GM21526 (cell line): ENCODE results near the gene PMM2.
"Not testable (repeated sequence)": the region's sequence is repeated elsewhere in the genome, so short reads cannot be mapped to it uniquely, and the experiment has no call there.

ENCODE experiments used
- ATAC-seq: cut with Tn5 transposase; IDR thresholded peaks from one replicate; pipeline ENCODE4 v1.9.1; 2021; ENCODE audit warnings: moderate library complexity; ENCODE audit not compliant: unreplicated experiment, low FRiP score

The PMM2 gene

DNA sequence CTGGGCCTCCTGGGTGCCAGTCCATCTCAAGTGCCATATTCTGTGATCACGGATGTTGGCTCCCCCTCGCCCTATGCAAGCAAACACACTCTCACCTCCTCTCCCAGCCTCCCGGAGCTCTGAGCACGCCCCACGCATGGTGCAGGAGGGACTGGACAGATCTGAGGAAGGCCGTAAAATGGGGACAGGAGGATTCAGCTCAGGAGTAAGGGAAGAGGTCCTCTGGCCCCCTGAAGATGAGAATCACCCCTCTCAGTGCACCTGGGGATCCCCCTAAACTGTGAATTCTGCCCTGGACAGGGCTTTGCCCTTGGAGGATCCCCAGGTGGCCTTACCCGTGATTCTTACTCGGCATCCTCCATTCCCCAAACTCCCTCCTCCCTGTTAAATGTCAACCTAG is 15.8 kb upstream of the PMM2 start:
- no peak for ATAC-seq

DNA sequence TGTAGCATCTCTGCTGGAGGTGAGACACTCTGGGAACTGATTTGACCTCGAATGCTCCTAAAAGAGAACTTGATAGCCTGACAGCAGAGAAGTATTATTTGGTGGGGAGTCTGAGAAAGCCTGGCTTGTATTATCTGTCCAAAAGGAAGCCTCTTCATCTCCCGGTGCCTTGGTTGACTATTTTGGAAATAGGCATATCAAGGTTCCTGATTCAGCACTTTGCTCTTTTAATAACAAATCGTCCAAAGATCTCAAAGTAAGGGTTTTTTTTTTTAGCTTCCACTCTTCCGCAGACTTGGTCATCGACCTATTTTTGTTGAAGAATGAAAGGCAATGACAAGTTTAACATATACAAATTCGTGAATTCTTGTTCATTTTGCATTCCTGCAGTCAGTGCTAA is 15.0 kb upstream of the PMM2 start:
- no peak for ATAC-seq

DNA sequence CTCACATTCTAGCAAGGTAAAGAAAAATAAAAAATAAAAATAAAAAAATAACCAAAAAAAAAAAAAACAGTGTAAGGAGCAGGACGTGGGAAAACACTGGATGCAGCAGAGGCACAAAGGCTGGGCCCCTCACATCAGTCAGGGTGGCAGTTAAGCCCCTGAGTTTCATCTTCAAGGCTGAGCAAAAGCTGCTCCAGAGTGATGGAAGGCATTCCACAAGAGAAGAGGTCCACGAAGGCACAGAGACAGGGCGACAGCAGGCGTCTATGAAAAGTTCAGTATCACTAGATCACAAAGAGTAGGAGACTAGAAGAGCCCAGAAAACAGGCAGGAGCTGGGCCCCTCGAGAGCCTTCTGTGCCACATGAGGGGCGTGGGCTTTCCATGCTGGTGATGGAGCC is 12.2 kb upstream of the PMM2 start:
- no peak for ATAC-seq

DNA sequence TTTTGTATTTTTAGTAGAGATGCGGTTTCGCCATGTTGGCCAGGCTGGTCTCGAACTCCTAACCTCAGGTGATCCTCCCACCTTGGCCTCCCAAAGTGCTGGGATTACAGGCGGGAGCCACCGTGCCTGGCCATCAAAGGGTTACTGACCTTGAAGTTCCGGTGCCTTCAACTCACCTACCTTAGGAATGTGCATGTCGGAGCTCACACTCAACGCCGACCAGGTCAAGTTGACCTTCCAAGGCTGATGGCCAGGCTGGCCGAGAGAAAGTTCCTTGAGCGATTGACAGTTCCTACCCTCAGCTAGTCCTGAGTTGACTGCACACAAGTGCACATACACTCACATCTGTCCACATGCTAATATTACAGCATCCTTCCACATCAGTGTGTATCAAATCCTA is 11.3 kb upstream of the PMM2 start:
- not testable (repeated sequence) for ATAC-seq

DNA sequence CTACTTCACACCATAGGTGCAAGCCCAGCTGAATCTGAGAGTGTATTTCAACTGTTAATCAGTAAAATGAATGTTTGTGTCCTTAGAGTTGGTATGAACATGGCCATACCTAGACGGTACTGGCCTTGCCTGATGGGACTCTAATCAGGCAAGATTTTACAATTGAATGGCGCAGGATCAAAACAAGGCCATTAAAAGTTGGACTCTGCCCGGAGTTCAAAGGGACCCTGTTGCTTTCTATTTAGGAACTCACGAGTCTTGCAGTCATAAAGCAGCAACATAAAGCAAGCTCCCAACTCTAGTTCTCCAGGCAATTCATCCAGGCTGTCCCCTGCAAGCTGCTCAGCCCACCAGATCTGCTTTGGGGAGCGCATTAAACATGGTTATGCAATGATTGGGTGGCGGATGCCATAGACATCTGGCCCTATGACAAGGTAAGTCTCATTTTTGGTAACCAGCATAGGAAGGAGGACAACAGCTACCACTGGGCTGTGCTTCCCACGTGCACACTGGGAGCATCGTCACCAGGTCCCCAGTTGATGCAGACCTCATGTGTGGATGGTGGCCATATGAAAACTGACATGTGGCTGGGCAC is 9.0 kb upstream of the PMM2 start:
- ATAC-seq: no peak

DNA sequence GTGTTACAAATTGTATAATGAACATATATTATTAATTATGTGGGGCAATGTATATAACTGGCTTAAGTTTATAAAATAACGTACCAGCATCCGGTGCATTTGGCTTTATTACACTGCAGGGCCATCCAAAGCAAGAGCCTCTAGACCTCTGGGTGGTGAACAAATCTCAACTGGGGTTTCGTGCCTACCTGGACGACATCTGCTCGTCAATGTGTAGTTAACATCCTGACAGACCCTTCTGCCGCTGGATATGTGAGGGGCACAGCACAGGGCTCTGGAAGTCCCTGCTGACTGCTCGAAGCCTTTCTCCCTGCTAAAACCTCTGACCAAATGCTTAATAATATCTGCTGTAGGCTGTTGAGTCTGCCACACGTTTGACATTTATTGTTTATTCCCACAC is 2.5 kb upstream of the PMM2 start:
- ATAC-seq: no peak

DNA sequence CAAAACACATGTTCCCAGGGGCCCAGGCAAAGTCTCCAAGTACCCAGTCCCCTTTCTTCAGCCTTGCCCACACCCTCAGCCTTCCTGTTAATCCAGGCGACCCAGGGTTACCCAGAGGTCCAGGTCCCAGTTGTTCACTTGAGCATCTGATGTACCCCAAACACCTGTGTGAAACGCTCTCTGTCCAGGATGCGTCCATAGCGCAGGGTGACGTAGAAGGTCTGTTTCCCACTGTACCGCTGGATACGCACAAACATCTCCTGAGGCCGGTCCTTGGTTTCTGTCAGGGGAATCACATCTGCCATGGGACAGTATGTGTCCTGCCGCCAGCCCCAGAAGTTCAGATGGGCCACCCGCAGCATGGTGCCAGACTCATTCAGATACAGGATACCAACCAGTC is 1.8 kb upstream of the PMM2 start:
- no peak for ATAC-seq

DNA sequence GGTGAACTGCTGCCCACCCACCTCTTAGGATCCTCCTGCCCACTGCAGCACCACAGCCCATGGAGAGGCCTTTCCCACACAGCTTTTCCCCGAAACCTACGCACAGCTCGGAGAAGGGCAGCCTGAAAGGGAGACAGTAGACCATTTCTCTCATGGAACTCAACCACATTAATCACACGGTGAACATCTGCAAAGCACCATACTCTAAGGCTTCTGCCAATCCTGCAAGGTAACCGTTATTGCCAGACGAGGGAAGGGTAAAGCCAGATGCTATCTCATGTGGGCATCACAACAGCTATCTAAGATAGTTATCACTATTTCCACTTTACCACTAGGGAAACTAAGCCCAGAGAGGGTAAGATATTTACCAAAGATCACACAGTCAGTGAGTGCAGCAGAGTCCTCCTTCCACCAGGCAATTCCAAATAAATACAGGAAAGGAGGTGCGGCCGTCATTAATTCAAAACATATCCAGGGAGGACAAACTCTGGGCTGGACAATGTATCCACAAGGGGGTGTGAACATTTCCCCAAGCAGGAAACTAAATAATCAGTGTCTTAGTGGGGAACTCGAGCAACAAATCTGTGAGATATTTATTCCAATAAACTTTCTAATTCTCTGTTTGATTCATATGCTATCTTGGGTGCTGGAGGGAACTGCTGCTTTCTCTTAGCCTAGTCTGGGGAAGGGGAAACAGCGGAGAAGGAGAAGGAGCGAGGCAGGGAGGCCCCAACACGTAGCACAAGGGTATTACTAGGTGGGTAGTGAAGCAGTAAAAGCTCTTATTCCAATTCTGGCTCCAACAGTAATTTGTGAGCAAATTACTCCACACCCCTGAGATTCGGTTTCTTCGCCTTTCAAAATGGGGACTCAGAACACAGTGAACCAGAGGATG is 923 bp upstream of the PMM2 start:
- peak; percentile 9 for ATAC-seq

DNA sequence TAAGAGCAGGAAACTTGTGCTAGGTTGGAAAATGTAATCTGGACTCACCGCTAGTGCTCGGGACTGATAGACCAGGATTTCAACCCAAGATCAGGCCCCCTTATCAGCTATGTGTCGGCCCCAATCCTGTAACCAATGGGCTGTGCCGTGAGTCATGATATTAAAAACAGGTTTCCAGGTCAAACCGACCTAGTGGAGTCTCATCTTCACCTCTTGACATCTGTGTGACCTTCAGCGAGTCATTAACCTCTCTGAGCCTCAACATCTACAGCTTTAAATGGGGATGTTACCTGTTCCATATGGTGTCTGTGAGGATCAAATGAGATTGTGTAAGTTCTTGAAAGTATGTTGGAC is 512 bp downstream of the PMM2 start:
- peak; percentile 4 for ATAC-seq

DNA sequence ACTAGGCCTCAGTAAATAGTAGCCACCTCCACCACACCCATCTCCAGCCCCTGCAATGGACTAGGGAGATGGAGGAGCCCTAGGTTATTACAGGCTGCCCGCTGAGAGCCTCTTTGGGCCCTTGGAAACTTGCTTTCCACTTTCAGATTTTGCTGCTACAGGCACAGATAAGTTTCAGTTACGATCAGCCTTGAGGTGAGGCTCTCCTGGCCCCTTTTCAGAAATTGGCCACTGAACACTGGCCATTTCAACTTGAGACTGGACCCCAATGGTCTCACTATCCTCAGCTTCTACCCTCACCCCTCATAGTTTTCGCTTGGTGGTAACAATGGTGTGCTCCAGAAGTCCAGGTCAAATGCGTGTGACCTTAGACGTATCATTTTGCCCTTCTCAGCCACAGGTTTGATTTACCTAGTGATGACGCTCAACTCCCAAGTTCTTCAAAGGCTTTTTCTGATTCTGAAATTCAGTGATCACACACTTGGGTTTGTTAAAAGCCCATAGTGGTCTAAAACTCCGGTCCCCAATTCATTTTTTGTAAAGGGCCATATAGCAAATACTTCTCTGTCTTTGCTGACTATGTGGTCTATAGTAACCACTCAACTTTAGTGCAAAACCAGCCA is 1.0 kb downstream of the PMM2 start:
- ATAC-seq: no peak

DNA sequence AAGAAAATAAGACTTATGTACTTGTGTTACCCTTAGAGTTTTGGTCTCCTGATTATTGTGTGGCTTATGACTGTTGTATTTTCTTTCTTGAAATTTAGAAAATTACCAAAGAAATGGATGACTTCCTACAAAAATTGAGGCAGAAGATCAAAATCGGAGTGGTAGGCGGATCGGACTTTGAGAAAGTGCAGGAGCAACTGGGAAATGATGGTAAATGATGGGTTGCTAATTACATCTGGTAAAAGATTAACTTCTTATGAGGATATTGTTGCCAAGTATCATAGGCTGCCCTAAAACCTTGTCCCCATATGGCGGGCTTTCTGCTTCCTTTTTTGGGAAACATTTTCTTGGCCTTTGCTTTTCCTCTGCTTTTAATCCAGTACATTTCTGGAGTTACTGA is 4.1 kb downstream of the PMM2 start:
- no peak for ATAC-seq

DNA sequence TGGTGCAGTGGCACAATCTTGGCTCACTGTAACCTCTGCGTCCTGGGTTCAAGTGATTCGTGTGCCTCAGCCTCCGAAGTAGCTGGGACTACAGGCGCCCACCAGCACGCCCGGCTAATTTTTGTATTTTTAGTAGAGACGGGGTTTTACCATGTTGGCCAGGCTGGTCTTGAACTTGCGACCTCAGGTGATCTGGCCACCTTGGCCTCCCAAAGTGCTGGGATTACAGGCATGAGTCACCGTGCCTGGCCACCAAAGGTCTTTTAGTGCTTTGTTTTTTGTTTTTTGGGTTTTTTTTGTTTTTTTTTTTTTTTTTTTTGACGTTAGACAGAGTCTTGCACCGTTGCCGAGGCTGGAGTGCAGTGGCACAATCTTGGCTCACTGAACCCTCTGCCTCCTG is 6.1 kb downstream of the PMM2 start:
- ATAC-seq: not testable (repeated sequence)

DNA sequence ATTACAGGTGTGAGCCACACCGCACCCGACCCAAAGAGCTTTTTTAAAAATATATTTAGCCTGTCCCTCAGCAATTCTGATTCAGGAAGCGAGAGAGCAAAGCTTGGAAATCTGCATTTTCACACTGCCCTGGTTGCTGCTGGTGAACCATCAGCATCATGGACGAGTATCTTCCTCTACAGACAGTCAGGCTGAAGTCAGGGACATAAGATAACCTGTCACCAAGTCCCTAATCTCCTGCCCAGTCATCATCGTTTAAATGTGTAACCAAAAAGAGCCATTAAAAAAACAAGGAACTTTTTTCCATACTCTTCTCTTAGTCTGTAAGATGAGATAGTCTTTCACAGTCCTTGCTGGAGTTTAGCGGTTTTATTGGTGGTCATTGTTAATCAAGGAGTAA is 6.7 kb downstream of the PMM2 start:
- no peak for ATAC-seq

DNA sequence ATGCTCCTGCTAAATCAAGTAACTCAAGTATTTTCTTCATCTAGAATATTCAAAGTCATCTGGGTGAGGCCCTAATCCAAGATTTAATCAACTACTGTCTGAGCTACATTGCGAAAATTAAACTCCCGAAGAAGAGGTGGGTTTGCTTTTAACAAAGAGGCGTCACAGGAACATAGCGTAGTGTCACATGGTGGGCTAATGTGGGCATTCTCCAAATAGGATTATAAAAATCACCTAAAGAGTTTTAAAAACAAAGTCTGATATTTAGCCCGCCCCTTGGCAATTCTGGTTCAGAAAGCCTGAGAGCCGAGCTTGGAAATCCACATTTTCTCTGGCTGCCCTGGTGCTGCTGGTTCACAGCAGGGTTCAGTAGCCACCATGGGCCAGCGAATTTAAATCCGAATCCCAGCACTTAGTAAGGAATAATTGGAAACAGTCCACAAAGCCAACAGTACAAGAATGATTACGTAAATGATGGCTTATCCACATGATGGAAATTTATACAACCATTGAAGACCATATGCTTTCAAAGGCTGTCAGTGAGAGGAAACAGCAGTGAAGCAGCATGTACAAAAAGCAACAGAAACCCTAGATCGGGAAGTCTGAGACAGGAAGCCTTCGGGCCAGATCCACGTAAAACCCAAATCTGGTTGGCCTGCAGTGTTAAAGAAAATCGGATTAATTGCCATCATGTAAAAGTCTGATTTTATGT is 8.8 kb downstream of the PMM2 start:
- ATAC-seq: no peak

DNA sequence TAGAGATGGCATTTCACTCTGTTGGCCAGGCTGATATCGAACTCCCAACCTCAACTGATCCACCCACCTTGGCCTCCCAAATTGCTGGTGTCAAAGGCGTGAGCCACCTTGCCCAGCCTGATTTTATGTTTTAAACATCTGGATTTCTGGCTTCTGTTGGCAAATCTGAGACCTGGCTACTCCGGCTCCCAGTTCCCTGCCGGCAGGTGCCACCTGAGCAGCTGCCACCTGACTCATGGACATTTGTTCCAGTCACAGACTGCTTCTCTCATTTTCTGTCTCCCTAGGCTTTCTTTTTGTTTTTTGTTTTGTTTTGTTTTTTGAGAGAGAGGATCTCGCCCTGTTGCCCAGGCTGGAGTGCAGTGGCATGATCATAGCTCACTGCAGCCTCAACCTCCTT is 9.6 kb downstream of the PMM2 start:
- no peak for ATAC-seq

DNA sequence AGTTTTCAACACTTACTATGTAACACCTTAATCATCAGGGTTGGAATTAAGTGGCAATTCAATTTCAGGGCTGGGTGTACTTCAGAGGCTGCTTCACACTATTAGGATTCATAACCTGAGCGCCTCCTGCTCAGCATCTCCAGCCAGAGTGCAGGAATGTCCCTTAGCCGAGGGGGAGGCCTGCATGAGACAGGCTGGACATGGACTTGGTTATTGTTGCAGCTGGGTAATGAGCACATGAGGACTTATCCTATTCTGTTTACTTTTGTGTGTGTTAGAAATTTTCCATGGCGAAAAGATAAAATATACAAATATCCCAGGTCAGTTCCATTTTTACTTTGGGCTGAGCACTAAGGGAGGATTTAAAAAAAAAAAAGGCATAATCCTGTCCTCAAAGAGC is 10.4 kb downstream of the PMM2 start:
- ATAC-seq: no peak

DNA sequence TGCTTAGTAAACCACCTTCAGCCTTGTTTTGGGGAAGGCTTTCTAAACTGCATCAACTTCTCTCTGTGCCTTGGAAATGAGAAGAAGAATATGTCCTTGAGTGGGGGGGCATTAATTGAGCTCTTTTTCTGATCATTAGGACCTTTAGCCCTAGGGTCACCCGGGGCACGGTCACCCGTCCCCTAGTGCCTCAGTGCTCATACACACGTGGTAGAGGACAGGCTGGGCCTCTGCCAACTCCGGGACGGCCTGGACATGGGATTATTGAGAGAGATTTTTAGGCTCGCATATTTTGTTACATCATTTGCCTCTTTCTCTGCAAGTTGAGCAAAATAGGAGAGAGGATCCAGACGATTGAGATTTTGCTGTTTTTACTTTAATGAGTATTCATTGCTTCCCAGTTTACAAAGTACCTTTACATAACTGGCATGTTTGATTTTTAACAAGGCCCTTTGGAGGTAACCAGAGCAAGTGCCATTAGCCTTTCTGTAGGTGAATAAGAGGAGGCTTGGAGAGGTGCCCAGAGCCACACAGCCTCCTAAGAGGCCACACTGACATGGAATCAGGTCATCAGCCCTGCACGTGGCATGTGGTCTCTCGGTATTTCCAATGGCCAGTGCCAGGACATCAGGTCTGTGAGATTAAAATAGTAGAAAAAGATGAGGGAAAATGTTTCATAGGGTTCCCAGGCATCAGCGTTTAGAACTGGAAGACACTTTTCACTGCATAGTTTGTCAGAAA is 11.1 kb downstream of the PMM2 start:
- no peak for ATAC-seq

DNA sequence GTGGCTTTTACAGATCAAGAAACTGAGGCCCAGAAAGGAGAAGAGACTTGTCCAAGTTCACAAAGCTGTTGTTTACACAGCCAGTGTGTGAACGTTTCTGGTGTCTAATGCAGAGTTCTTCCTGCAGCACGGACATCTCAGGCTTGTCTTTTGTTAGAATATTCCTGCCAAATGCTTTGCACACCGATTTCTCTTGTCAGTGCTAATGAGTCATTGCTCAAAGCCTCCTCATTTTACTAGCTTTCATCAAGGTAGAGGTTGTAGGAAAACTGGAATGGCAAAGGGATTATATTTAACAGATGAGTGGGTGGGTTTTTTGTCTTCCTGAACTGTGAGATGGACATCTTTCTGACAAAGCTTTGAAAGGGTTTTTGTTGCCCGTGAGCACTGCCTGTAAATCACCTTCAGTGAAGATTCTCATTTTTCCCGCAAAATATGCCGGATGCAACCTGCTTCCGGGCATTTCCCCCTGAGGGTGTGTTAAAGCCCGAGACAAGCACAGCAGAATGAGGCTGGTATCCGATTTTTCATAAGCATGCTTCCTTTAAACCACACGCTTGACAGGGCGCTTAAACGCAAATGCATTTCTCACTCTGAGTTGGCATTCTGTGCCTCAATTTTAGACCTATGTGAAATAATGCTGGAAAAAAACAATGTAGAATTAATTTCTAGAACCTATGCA is 14.7 kb downstream of the PMM2 start:
- ATAC-seq: no peak

DNA sequence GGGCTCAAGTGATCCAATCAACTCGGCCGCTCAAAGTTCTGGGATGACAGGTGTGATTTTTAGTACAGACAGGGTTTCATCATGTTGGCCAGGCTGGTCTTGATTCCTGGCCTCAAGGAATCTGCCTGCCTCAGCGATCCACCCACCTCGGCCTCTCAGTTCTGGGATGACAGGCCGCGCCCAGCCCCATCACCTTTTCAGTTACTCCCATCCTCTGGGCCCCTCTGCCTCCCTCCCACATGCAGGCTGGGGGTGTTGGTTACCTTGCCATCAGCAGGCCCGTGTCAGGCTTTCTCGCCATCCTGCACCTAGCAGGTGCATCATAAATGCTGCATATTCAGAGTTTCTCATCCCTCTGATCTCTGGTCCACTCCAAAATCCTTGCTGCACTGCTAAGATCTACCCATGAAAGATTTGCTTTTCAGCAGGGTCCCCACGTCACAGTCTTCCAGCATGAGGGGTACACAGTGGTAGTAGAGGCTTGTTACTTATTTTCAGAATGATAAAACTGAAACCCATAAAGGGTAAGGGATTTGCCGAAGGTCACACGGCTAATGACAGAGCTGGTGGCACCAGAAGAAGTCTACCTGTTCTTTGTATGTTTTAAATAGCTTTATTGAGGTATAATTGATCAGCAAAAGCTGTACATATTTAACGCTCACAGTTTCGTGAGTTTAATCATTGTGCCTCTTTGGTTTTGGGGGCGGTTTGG is 16.6 kb downstream of the PMM2 start:
- no peak for ATAC-seq
